Stimulated activated CD8-positive, alpha-beta memory T cell treated with anti-CD3 and anti-CD28 coated beads, Interleukin-15, amount 100 ng/mL, for 1 hour (primary cell): ENCODE measurements around the gene RGL4.
"Not testable (repeated sequence)": the region's sequence is repeated elsewhere in the genome, so short reads cannot be mapped to it uniquely, and the experiment has no call there.

Experiments
- DNase-seq: peaks from one replicate; pipeline ENCODE4 v3.0.0-alpha.2; 2020; ENCODE audit warnings: low read depth

Gene RGL4

DNA sequence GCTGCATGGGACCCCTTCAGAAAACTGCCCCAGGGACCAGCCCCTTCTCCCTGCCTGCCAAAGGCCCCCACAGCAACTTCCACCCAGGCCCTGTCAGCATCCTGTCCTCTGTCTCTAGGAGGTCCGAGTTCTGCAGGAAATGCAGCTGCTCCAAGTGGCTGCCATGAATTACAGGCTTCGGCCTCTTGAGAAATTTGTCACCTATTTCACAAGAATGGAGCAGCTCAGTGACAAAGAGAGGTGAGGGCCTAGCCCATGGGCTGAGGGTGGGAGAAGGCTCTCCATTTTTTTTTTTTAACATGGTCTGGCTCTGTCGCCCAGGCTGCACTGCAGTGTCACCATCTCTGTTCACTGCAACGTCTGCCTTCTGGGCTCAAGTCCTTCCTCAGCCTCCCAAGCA is 7.3 kb downstream of the RGL4 start:
- DNase-seq = no peak

DNA sequence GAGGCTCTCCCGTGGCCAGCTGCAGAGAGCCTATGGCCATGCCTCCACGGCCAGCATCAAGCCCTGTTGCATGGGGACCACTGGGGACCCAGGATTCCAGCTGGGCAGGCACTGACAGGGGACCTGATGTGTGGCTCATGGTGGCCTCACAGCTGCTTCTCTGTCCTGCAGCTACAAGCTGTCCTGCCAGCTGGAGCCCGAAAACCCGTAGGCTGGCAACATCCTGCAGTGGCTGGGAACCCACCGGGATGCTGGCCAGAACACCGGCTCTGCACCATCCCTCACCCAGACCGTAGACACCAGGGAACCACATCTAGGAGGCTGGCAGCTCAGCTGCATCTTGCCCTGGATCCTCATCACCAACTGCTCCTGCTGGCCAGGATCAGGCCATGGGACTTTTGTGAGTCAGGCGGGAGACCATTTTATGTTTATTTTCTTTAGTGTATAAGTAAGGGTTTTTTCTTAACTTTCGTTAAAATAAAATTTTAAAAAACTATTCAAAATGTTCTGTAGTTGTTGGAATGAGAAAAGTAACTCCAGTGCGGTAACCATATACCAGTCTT is 7.9 kb downstream of the RGL4 start:
- DNase-seq = no peak

DNA sequence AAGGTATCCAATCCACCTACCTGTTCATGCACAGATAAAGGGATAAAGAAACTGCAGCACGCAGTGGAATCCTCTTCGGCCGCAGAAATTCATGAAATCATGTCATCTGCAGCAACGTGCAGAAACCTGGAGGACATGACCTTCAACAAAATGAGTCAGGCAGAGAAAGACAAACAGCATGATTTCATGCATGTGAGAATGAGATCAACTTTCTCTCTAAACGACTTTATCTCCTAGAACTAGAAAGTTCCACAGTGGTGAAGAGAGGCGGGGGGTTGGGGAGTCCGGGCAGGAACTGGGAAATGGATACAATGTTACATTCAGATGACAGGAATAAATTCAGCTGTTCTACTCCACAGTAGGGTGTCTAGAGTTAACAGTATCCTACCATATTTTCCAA is 9.9 kb downstream of the RGL4 start:
- DNase-seq = no peak

DNA sequence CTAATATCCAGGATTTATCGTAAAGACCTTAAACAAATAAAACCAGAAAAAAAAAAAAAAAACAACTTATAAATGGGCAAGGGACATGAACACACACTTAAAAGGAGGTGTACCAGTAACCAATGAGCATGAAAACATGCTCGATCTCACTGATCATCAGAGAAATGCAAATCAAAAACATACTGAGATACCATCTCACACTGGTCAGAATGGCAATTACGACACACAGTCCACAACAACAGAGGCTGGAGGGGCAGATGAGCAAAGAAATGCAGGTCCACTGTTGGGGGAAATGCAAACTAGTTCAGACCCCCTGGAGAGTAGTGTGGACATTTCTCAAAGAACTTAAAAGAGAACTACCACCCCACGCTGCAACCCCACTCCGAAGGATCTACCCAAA is 13.2 kb downstream of the RGL4 start:
- DNase-seq = no peak

DNA sequence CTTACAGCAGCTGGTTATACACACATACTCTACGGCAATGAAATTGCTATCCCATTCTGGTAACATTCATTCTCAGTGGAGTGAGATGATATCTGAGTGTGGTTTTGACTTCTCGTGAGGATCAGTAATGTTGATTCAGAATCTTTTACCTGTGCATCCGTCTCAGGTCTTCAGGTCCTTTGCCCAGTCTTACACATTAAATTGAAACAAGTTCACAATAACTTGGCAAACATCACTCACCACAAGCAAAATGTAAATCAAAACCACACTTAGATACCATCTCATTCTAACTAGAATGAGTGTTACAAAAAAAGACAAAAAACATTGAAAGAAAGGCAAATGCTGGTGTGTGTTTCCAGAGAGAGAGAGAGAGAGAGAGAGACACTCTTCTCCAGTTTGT is 14.0 kb downstream of the RGL4 start:
- DNase-seq = no peak

DNA sequence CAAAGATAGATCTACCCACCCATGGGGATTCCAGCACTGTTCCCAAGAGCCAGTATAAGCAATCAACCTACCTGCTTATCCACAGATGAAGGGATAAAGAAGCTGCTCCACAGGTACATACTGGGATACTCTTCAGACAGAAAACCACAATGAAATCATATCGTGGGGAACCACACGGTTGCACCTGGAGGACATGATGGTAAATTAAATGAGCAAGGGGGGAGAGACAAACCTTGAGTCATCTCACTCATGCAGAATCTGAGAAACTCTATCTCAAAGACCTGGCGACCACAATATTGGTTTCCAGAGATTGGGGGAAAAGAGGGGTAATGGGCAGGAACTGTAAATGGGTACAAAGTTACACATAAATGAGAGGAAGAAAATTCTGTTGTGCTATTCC is 14.5 kb downstream of the RGL4 start:
- no peak for DNase-seq

DNA sequence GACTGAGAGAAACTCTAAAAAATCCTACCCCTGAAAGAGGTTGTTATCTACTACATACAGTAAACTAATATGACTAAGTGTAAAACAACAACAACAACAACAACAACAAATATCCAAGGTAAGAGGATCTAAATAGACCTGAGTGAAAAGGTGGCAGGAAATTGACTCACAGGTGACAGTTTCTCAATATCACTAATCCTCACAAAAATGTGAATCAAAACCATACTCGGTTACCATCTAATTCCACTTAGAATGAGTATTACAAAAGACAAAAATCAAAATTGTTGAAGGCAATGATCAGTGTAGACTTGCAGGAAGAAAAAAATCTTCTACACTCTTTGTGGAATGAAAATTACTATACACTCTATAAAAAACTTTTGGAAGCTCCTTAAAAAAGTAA is 17.5 kb downstream of the RGL4 start:
- DNase-seq = no peak

DNA sequence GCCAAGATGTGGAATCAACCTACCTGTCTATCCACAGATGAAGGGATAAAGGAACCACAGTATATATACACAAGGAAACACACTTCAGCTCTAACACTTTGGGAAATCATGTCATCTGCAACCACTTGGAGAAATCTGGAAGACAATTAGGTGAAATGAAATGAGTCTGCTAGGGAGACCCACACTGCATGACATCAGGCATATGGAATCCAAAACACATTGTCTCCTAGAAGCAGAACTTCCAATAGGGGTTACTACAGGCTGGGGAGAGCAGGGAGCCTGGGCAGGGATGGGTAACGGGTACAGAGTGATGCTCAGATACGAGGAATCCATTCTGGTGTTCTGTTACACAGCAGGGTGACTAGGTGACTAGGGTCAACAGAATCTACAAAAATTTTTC is 18.3 kb downstream of the RGL4 start:
- no peak for DNase-seq

DNA sequence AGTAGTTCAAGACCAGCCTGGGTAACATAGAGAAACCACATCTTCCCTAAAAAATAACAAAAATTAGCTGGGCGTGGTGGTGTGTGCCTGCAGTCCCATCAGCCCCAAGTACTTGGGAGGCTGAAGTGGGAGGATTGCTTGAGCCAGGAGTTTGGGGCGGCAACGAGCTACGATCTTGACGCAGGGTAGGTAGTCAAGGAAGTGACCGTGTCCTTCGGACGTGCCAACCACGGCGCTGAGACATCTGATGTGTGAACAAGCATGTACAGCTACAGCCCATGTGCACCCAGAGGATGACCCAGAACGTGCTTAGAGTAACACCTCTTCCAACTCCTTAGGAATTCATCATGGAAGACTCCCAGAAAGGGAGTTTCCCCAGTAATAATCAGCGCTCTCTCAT is 21.4 kb downstream of the RGL4 start:
- no peak for DNase-seq

DNA sequence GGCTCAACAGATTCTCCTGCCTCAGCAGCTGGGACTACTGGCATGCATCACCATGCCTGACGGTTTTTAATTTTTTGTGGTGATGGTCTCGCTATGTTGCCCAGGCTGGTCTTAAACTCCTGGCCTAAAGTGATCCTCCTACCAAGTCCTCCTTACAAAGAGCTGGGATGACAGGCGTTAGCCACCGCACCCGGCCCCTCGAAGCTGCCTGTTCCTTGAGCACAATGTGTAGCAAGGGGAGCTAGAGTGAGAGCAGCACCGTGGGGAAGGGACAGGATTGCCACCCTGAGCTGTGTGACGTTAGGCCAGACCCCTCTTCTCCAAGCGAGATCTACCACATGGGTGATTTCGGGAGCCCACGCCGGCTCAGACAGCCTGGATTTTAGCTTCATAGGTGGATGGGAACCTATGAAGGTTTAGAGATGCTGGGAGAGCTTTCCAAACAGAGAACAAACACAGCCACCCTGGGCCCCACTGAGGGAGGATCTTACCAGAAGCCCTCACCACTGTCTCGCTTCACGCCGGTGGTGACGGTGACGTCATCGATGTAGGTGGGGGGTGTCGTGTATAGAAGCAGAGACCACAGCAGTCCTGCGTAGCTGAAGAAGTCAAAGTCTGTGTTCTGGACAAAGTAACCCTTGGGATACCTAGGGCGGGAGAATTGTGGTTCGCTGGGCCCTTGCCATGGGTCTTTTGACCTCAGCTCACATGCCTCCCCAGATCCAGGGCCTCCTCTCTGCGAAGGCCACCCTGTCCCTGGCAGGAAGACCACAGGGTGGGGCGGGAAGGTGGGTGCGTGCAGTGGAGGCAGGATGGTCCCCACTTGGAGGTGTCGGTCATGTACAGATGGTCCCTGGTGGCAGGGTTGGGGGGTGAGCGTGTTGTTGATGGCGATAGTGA is 23.1 kb downstream of the RGL4 start:
- no peak for DNase-seq

DNA sequence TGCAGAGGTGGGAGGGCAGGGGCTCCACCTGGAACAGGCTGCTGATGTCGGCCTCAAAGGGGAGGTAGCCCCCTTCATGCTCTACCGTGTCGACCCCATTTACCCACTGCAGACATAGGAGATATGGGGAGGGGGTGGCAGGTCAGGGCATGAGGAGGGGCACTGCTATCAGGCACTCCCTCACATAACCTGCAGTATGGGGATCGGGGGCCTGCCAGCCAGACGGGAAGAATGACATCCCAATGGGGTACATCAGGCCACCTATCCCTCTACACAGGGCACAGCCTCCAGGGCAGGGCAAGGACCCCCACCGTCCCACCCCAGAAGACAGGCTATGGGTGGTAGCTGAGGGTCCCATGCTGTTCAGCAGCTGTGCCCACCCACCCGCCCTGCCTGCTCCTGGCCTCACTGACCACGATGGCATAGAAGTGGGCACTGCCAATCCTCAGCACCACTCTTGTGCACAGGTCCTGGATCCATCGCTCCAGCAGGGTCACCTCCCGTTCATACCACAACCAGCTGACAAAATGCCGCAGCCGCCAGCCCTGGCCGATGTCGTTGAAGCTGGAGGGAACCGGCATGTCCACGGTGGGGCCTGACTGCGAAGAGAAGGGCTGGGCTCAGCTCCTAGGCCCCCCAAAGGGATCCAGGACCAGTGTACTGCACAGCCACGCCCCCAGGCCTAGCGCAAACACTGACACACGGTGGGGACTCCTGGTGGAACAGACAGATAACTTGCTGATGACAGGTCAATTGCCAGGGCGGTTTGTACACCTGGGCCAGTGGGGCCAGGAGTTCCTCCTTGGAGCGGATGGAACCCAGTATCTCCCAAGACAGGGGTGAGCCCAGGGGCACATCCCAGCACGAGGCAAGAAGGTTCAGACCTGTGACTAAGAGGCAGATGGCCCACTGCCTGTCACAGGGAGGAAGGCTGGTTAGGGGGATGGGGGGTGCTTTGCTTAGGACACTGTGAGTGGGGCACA is 24.1 kb downstream of the RGL4 start:
- no peak for DNase-seq

DNA sequence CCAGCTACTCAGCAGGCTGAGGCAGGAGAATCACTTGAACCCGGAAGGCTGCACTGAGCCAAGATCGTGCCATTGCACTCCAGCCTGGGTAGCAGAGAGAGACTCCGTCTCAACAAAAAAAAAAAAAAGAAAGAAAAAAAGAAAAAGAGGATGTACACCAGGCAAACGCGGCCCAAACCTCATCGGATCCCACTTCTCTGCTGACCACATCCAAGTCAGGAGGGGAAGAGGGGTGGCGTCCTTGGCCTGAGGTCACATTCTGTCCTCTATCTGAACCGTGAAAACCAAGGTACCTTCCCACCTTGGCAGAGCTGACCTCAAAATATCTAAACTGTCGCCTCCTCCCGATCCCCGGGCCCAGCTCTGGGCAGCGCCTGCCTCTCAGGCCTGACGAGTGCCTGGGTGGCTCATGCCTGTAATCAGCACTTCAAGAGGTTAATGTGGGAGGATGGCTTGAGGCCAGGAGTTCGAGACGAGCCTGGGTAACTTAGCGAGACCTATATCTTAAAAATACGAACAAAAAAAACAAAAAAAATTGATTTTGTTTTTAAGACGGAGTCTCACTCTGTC is 25.1 kb downstream of the RGL4 start:
- no peak for DNase-seq

DNA sequence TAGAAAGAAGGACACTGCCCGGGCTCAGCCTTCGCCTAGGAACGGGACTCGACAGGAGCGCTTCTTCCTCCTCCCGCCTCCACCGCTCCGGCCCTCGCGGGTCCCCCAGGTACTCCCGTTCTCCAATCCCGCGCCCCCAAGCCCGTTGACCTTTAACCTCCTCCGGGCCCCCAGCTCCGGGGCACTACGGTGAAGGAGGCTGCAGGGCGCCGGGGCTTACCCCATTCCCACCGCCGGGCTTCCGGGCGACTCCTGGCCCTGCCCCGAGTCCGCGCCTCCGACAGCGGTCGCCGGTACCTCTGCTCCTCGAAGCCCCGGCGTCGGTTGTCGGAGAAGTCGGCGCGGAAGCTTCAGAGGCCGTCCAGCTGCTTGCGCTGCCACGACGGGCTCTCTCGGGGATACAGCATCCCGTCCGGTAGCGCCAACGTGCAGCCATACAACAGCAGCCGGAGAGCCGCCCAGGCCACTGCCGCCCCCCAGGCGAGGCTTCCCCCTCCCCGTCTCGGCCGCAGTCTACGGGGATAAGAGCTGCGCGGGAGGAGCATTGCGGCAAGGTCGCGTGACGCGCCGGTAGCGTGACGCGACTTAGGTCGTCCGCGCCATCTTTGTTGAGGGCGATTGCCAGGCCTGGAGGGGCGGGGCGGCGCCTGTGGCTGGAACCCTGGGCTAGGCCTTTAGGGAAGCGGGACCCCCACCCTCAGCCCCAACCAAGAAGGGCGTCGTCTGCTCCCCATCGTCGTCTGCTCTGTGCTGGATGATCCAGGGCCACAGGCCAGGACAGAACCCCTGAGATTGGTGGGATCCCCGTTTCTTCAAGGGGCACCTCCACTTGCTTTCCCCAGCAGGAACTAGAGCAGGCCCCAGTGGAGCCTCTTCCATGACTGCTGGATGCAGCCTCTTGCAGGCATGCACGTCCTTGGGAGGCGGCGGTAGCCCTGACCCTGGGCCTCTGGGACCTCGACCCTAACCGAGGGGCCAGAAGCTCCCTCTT is 26.3 kb downstream of the RGL4 start:
- peak; percentile 65 for DNase-seq

DNA sequence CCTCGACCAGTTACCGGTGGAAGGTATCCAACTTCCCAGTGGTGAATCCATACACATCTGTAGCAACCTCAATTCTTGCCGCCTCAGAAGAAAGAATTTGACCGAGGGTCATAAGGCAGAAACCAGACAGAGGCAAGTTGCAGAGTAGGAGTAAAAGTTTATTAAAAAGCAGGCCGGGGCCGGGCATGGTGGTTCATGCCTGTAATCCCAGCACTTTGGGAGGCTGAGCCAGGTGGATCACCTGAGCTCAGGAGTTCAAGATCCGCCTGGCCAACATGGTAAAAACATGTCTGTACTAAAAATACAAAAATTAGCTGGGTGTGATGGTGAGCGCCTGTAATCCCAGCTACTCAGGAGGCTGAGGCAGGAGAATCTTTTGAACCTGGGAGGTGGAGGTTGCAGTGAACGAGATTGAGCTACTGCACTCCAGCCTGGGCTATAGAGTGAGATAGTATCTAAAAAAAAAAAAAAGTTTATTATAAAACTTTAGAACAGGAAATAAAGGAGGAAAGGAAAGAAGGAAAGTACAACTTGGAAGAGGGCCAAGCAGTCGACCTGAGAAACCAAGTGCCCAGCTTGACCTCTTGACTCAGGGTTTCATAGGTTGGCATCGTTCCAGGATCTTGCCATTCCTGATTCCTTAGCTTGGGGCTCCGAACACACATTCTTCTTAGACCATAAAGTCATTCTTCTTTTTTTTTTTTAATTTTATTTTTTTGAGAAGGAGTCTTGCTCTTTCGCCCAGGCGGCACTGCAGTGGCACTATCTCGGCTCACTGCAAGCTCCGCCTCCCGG is 27.8 kb downstream of the RGL4 start:
- no peak for DNase-seq

DNA sequence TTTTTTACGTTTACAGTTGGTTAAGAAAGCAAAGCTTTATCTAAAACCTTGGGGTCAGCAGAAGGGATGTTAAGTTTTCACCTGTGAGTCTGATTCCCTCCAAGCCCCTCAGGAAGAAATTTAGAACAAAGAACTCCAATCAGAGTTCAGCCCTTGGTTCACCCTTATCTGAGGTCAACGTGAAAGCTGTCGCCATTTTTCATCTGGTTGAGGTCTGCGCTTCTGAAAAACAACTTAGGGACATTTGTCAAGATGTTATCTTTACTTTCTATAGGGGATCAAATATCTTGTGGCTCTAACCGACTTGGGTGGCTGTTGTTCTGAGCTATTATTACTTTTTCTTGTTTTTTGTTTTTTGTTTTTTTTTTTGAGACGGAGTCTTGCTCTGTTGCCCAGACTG is 30.0 kb downstream of the RGL4 start:
- no peak for DNase-seq

DNA sequence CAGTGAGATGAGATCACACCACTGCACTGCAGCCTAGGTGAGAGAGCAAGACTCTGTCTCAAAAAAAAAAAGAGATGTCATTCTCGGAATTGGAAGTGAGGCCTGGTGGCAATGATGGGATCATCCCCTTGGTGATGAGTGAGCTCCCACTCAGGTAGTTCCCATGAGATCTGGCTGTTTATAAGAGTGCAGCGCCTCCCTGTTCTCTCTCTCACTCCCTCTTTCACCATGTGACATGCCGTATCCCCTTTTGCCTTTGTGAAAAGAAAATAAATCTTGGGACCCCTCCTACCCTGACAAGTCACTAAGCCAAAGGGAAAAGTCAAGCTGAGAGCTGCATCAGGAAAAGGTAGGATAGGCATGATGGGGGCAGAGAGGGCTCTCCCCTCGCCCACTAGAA is 31.3 kb downstream of the RGL4 start:
- no peak for DNase-seq

DNA sequence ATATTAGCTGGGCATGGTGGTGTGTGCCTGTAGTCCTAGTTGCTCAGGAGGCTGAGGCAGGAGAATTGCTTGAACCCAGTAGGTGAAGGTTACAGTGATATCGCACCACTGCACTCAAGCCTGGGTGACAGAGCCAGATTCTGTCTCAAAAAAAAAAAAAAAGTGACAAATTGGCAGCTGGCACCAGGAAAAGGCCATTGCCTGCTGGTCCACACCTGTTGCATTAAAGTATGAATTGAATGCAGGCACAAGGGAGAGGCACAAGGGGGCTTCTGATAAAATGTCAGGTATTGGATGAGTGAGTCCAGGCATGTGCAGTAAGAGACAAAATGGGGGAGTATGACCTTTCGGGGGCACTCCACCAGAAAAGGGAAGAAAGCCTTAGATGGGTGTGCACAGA is 31.9 kb downstream of the RGL4 start:
- no peak for DNase-seq

DNA sequence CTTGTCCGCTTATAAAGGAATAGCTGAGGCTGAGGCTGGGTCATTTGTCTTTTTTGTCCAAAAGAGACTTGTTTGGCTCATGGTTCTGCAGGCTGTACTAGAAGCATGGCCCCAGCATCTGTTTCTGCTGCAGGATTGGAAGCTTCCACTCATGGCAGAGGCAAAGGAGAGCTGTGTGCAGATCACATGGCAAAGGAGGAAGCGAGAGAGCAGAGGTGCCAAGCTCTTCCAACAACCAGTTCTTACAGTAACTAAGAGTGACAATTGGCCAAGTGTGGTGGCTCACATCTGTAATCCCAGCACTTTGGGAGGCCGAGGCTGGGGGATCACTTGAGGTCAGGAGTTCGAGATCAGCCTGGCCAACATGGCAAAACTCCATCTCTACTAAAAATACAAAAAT is 37.3 kb downstream of the RGL4 start:
- DNase-seq = not testable (repeated sequence)

DNA sequence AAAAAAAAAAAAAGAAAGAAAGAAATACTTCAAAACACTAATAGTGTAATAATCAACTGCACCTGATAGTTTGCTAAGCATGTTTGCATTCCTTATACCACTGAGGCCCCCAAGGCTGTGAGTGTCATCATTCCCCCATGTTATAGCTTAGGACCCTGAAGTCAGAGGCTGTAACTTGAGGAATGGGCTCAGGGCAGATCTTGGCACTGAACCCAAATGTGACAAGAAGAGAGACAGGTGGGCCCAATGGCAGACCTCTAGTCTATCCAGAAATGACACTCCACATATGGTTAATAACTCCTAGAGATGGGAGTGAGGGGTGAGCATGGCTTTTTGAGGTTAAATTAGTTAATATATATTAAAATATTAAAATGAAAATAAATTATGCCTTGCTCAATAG is 46.9 kb downstream of the RGL4 start:
- no peak for DNase-seq
